Muscle of leg (tissue), 11 donors: ENCODE results near the gene CALML3. TPM values are rescaled to one million over a fixed set of nuclear protein-coding genes. Genes with fewer than 3 reads are reported as not detected.
"Not testable (repeated sequence)": the region's sequence is repeated elsewhere in the genome, so short reads cannot be mapped to it uniquely, and the experiment has no call there.

Source experiments
- DNase-seq: peaks from one replicate; pipeline ENCODE4 v3.0.0; 2013
- H3K27ac ChIP-seq: one replicate; pipeline ENCODE4 v1.5.1; 2013; ENCODE audit warnings: mild to moderate bottlenecking, low read length, control low read depth
- H3K27me3 ChIP-seq: one replicate; pipeline ENCODE4 v1.6.1; 2013; ENCODE audit warnings: low read length; ENCODE audit not compliant: control insufficient read depth, insufficient read depth
- H3K36me3 ChIP-seq: one replicate; pipeline ENCODE4 v1.6.1; 2013; ENCODE audit warnings: low read length; ENCODE audit not compliant: control insufficient read depth, insufficient read depth
- H3K4me1 ChIP-seq: one replicate; pipeline ENCODE4 v1.6.1; 2013; ENCODE audit warnings: low read length; ENCODE audit not compliant: control insufficient read depth, insufficient read depth
- H3K4me3 ChIP-seq: one replicate; pipeline ENCODE4 v1.5.1; 2013; ENCODE audit warnings: low read length, control low read depth
- H3K9me3 ChIP-seq: replicated peaks from 2 replicates; pipeline ENCODE4 v1.6.1; 2013; ENCODE audit warnings: low read depth, low read length; ENCODE audit not compliant: control insufficient read depth
- WGBS: methylation state at CpG from one replicate; pipeline ENCODE4 v1.1.5; 2013; ENCODE audit warnings: missing lambda C conversion rate; ENCODE audit not compliant: insufficient coverage; 5-methylcytosine and 5-hydroxymethylcytosine counted together
- polyA plus RNA-seq, 8 donors: library from polyadenylated mRNA; unstranded; fragments of 120-200 nt; gene quantifications; one replicate each; pipeline versions ENCODE4 v1.2.1 to v1.2.3, GENCODE V29; 2013; ENCODE audit warnings: inconsistent platforms in 1 of 8, low replicate concordance in 1 of 8; ENCODE audit not compliant: insufficient read length in 8 of 8, insufficient read depth in 1 of 8
- total RNA-seq: library from RNA; stranded (reverse); fragments of 120-200 nt; gene quantifications from one replicate; pipeline ENCODE4 v1.2.4, GENCODE V29; 2013

CALML3 gene
- total and polyA plus RNA-seq, 9 donors: 0.09 to 0.79 (median 0.33) TPM; not detected in 1

DNA sequence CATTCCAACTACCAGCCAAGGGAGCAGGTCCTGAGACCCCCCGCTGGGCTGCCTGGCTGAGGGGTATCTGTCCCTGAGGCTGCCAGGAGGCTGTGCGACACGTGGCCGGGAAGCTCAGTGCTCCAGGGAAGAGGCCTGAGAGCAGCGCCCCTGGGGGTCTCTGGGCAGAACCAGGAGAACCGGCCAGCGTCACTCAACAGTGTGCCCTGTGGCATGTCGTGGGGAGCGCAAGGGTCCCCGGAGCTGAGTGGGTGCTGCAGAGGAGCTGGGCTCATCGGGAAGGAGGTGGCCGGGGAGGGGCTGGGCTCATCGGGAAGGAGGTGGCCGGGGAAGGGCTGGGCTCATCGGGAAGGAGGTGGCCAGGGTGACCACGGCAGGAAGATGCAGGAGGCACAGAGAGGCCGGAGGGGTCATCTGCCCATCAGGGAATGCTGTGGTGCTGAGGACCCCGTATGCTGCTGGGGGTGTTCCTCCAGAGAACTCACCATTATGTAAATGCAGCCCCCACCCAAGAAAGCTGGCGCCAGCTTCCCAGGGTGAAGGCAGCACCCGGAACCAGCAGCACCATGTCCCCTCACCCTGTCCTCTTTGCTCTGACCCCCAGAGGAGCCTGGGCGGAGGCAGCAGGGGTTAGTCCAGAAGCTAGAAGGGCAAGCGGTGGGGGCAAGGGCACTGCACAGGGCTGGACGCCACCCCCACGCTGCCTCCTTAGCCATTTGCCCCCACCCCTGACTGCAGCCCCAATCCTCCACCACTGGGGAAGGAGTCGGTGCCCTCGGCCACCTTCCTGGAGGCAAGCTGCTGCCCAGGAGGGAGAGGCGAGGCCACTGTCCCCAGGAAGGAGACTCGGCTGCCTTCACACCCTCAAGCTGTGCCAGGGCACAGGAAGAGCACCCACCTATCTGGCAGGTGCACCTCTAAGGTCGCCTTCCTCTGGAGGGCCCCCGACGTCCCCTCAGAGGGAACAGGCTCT, 33.3 kb downstream of the CALML3 start:
- Histone ChIP-seq H3K27me3 (no peaks in the 10 kb centered on the region), H3K4me1 (peaks cover 34% of the 10 kb centered on the region), H3K4me3 (no peak overlapping the region), H3K9me3 (no peaks in the 10 kb centered on the region), H3K27ac (no peak overlapping the region), H3K36me3 (no peaks in the 10 kb centered on the region)
- WGBS: 89% methylated on average over 28 of the region's 31 CpGs
- no peak for DNase-seq

DNA sequence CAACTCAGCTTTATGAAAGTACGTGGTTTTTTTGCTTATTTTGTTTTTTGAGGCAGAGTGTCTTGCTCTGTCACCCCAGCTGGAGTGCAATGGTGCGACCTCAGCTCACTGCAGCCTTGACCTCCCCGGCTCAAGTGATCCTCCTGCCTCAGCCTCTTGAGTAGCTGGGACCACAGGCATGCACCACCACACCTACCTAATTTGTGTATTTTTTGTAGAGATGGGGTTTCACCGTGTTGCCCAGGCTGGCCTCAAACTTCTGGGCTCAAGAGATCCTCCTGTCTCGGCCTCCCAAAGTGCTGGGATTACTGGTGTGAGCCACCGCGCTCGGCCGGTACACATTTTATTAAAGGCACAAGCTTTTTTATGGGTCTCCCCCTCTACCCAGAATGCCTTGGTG, 34.3 kb downstream of the CALML3 start:
- DNase-seq, H3K4me3 ChIP-seq, H3K9me3 ChIP-seq, H3K27ac ChIP-seq, H3K36me3 ChIP-seq, H3K27me3 ChIP-seq: not testable (repeated sequence)
- peaks cover 35% of the 10 kb centered on the region for H3K4me1 ChIP-seq
- no CpG with 5 or more reads among the region's 9 CpGs for WGBS

DNA sequence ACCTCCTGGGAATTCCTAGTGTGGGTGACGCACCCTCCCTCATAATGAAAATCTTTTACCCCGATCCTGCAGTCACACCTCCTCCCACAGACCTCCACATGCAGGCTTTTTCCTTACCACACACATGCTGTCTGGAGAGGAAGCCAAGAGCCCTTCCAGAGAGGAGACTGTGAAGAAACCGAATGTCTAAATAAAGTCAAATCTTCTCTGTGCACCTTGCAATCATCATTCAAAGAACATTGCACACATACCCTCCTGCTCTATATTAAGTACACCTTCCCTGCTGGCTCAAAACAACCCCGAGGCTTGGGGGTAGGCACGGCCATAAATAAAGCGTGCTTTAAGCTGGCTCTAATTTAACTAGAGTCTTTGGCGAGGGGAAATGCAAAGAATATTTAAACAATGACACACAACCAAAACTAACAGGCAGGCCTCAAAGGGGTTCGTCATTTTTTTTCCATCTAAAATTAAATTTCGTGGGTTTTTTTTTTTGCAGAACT, 34.9 kb downstream of the CALML3 start:
- DNase-seq: peak; percentile 79
- peaks cover 6% of the 10 kb centered on the region for H3K27me3 ChIP-seq
- H3K9me3 ChIP-seq: no peaks in the 10 kb centered on the region
- 19% methylated on average over 3 of the region's 9 CpGs for WGBS
- no peak overlapping the region for H3K4me3 ChIP-seq
- no peak overlapping the region for H3K27ac ChIP-seq
- no peaks in the 10 kb centered on the region for H3K36me3 ChIP-seq
- peaks cover 35% of the 10 kb centered on the region for H3K4me1 ChIP-seq

DNA sequence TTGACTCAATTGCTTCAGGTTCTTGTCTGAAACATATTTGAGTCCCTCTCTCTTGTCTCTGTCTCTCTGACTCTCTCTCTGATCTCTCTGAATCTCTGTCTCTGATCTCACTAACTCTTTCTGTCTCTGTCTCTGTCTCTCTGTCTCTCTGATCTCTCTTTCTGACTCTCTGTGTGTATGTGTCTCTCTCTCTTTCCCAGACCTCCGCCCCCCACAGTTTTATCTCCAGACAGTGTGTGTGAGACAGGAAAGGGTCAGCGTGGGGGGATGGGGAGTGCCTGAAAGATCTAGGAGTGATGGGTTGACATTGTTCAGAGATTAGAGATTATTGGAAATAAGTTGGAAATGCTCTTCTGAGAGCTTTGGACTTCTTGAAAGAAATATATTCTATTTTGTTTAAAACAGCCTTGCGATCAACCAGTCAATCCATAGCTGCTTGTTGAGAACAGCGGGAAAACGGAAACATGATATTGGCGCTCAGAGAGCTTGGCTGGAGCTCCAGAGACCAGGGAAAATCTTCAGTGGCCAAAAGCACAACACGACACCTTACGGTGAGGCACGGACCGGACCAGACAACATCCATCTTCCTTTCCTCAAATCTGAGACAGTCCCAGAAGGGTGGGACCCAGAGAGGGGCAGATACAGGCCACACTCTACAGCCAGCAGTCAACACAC, 35.5 kb downstream of the CALML3 start:
- H3K9me3 ChIP-seq: no peaks in the 10 kb centered on the region
- H3K4me1 ChIP-seq: peaks cover 37% of the 10 kb centered on the region
- H3K27me3 ChIP-seq: peaks cover 6% of the 10 kb centered on the region
- WGBS: 51% methylated on average over 7 of the region's 10 CpGs
- DNase-seq: peak; percentile 63
- H3K36me3 ChIP-seq: no peaks in the 10 kb centered on the region
- H3K4me3 ChIP-seq: no peak overlapping the region
- H3K27ac ChIP-seq: peak overlapping the region; percentile 29

DNA sequence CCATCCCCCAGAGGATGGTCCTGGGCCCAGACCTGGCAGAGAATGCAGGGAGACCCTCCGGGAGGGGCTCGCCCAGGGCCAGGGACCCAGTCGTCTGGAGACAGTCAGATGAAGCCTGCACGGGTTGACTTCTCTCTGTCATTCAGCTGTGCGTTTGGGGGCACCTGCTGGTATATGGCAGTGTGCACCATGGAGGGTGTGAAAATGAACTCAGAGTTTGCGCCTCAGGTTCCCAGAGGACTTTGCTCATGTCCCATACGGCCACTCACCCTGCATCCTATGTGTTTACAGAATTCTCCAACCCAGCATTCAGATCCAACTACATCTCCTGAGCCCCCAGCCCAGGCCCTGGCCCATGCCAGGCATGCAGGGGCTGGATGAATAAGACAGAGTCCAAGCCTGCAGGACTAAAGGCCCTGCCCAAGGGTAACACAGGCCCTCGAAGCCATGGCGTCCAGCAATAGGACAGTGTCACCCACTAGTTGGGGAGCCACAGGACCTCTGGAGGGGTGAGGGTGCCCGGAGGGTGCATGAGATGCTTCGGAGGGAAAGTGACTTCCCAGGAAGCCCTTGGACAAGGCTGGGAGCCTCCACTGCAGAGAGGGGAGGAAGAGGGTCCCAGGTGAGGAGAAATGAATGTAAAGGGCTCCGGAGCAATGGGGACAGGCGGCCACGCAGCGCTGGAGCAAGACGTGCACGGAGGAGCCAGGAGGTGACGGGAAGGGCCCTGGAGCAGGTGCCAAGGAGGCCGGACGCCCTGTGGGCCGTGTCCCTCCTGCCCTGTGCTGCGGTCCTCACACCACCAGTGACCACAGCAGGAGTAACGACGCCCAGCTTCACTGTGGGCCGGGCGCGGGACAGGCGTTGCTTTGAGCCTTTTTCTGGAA, 36.3 kb downstream of the CALML3 start:
- Histone ChIP-seq H3K9me3 (no peaks in the 10 kb centered on the region), H3K4me3 (no peak overlapping the region), H3K27me3 (peaks cover 6% of the 10 kb centered on the region), H3K36me3 (no peaks in the 10 kb centered on the region), H3K4me1 (peaks cover 45% of the 10 kb centered on the region), H3K27ac (no peak overlapping the region)
- WGBS: 90% methylated on average over 26 of the region's 28 CpGs
- no peak for DNase-seq

DNA sequence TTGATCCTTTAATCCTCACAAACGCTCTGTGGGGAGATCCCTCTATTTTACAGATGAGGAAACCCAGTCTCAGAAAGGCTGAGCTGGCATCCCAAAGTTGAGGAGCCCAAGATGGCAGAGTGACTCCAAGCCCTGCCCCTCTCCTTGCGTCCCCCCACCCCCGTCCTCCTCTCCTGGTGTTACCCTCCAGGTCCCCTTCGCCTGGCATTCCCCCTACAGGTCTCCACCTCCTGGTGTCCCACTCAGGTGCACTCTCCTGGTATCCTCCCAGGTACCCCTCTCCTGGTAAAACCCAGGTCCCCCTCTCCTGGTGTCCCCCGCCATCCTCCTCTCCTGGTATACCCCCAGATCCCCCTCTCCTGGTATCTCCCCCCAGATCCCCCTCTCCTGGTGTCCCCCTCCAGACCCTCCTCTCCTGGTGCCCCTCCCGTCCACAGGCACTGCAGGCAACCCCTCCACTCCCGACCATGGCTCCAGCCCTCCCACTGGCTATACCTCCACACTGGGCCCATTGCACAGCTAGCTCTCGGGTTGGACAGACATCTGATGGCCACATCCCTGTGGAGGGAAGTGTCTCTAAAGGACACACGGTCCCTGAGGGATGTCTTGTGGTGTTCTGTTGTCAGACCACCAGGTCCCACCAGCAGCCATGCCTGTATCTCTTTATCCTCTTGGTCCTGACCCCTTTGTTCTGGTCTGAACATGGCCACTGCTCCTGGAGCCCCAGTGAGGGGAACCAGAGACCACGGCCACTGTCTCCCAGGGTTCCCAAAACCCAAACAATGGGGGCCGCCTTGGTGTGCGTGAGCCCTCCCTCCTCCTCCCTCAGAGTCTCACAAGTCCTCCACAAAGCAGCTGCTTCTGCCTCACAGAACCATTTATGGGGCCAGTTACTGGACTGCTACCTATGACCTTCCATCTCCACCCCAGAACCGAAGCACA, 37.2 kb downstream of the CALML3 start:
- H3K9me3 ChIP-seq: no peaks in the 10 kb centered on the region
- no peak overlapping the region for H3K4me3 ChIP-seq
- H3K36me3 ChIP-seq: no peaks in the 10 kb centered on the region
- WGBS: 91% methylated on average over 6 of the region's 13 CpGs
- DNase-seq: no peak
- peaks cover 6% of the 10 kb centered on the region for H3K27me3 ChIP-seq
- peaks cover 49% of the 10 kb centered on the region for H3K4me1 ChIP-seq
- no peak overlapping the region for H3K27ac ChIP-seq

DNA sequence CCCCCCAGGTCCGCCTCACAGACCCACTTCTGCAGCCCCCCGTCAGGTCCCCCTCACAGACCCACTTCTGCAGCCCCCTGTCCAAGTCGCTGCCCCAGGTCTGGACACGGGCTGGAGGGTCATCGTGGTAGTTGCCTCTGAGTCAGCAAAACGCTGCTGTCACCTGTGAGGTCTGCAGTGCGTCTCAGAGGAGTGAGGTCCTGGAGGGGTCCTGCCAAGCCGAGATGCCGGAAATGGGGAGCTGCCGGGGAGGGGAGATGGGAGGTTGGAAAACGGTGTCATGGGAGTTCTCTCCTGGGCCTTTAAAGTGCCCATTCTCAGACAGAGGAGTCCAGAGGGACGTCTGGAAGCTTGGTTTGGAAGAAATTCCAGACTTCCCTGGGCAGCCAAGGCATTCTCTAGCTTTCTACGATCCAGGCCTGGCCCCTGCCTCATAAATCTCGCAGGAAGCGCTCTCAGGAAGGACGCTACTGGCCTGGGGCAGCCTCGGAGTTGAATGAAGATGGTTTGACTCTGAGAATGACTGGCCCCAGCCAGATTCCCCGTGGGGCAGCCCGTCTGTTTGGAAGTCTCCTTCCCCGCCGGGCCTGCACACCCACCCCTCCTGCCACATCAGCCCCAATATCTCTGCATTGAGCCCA, 38.7 kb downstream of the CALML3 start:
- no peaks in the 10 kb centered on the region for H3K36me3 ChIP-seq
- peaks cover 49% of the 10 kb centered on the region for H3K4me1 ChIP-seq
- peaks cover 6% of the 10 kb centered on the region for H3K27me3 ChIP-seq
- 31% methylated on average over 11 of the region's 21 CpGs for WGBS
- no peak overlapping the region for H3K4me3 ChIP-seq
- DNase-seq: peak; percentile 52
- H3K27ac ChIP-seq: no peak overlapping the region
- no peaks in the 10 kb centered on the region for H3K9me3 ChIP-seq

DNA sequence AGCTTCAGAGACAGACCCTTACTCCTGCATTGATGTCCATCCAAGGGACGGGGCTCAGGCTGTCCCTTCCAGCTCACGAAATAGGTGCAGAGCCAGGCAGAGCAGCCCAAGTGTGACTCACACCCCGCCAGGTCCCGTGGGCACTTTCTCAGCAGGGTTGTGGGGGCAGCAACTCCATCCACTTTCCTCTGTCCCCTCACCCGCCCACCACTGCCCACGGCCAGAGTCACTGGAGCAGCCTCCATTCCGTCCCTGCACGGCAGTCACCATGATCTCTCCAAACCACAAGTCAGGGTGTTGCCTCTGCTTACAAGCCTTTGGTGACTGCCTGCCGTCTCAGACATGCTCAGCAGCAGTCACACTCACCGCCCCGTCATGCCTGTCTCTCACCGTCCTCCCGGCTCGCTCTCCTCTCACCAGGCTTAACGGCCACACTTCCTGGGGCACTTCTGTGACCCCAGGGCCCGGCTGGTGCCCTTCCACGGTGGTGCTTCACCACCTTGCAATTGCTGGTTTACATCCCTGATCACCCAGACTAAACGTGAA, 39.3 kb downstream of the CALML3 start:
- Histone ChIP-seq H3K27ac (no peak overlapping the region), H3K36me3 (no peaks in the 10 kb centered on the region), H3K4me3 (no peak overlapping the region), H3K9me3 (no peaks in the 10 kb centered on the region), H3K27me3 (peaks cover 6% of the 10 kb centered on the region), H3K4me1 (peaks cover 49% of the 10 kb centered on the region)
- no peak for DNase-seq
- WGBS: 54% methylated on average over 18 of the region's 18 CpGs
